HG03064 (cell line): ENCODE measurements around the gene ZFP57.

ENCODE experiments used
- ATAC-seq: cut with Tn5 transposase; IDR thresholded peaks from one replicate; pipeline ENCODE4 v1.9.1; 2021; ENCODE audit warnings: low read depth; ENCODE audit not compliant: unreplicated experiment

The ZFP57 gene

GRCh38 chr6:29627755-29628418 is 53.1 kb downstream of the ZFP57 start:
- no peak for ATAC-seq

DNA sequence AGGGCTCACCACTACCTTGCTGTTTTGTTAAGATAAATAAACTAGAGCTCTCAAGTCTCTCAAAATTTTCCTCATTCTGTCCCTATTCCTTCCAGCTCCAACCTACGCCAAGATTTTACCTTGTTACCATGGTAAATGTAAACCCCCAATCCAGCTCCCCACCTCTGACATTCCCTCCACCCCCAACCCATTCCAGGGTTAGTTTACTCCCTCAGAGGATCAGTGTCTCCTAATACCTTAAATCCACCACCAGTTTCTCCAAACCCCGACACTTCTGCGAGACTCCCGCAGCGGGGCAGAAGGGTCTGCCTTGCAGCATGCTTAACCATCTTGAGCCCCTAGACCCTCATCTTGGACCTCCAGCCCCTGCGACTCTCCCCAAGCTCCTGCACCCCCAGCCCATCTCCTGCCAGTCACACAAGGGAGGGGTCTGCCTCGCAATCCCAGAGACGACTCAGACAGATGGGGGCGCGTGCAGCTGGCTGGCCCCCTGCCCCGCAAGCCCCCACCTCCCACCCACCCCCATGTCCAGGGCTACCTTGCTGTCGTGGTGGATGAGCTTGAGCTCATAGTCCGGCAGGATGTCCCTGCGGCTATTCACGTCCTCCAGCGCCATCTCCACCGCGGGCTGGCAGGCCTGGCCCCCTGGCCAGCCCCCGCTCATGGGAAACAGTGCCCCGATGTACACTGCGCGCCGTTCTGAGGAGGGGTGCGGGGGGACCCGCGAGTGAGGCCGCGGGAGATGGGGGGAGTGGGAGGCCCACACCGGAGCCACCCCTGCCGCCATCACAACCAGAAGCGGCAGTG is 53.8 kb downstream of the ZFP57 start:
- ATAC-seq = no peak

- no peak for ATAC-seq
Measured at GRCh38 chr6:29625337-29625930, 55.5 kb downstream of the ZFP57 start.

GRCh38 chr6:29624520-29624961 is 56.4 kb downstream of the ZFP57 start:
- no peak for ATAC-seq
